Fibroblast of skin of scalp (primary cell): Measurements from ENCODE around the gene FBXO17.
"Not testable (repeated sequence)": the region's sequence is repeated elsewhere in the genome, so short reads cannot be mapped to it uniquely, and the experiment has no call there.

ENCODE experiments used
- DNase-seq: peaks from one replicate; pipeline ENCODE4 v3.0.0-alpha.2; 2013

The FBXO17 gene

GRCh38 chr19:38942471-38943181 lies 32.9 kb downstream of the FBXO17 start:
- no peak for DNase-seq

- no peak for DNase-seq
These were observed 33.6 kb downstream of the FBXO17 start for GRCh38 chr19:38941979-38942378.

GRCh38 chr19:38941466-38941865 lies 34.1 kb downstream of the FBXO17 start:
- DNase-seq: not testable (repeated sequence)

GRCh38 chr19:38939957-38940356 lies 35.6 kb downstream of the FBXO17 start:
- DNase-seq: no peak

GRCh38 chr19:38933544-38933943 lies 42.0 kb downstream of the FBXO17 start:
- DNase-seq: no peak

GRCh38 chr19:38932425-38933179 lies 42.9 kb downstream of the FBXO17 start:
- peak; percentile 54 for DNase-seq

- DNase-seq: no peak
These were observed 44.1 kb downstream of the FBXO17 start for GRCh38 chr19:38931521-38931793.

- peak; percentile 99 for DNase-seq
These were observed 44.6 kb downstream of the FBXO17 start, which contains the start of gene MRPS12 for GRCh38 chr19:38930776-38931520. Gene MRPS12, plus strand, starts transcription at chr19:38930944. Its CDS starts 351 bp downstream, at chr19:38931295.

GRCh38 chr19:38929929-38930775 lies 45.4 kb downstream of the FBXO17 start, which contains the start of gene SARS2:
Gene SARS2, minus strand, starts transcription at chr19:38930763. Its CDS starts 27 bp downstream, at chr19:38930736.
- peak; percentile 94 for DNase-seq

GRCh38 chr19:38928391-38929001 lies 47.0 kb downstream of the FBXO17 start:
- no peak for DNase-seq

GRCh38 chr19:38924388-38924787 lies 51.2 kb downstream of the FBXO17 start:
- DNase-seq: no peak

- no peak for DNase-seq
These were observed 53.1 kb downstream of the FBXO17 start for GRCh38 chr19:38922482-38922881.

- no peak for DNase-seq
These were observed 53.9 kb downstream of the FBXO17 start for GRCh38 chr19:38921420-38922274.

GRCh38 chr19:38920602-38921419 lies 54.7 kb downstream of the FBXO17 start:
- no peak for DNase-seq

- DNase-seq: no peak
These were observed 55.5 kb downstream of the FBXO17 start for GRCh38 chr19:38919837-38920601.

- DNase-seq: no peak
These were observed 57.0 kb downstream of the FBXO17 start for GRCh38 chr19:38918526-38918925.

GRCh38 chr19:38917921-38918491 lies 57.5 kb downstream of the FBXO17 start:
- no peak for DNase-seq

- DNase-seq: no peak
These were observed 58.0 kb downstream of the FBXO17 start for GRCh38 chr19:38917516-38917915.
